HL-60 (cell line): ENCODE measurements around the gene KCNJ15.

Experiments used
- DNase-seq, 2 experiments: peaks; one replicate each; pipeline ENCODE4 v3.0.0-alpha.2; 2010 to 2020; ENCODE audit warnings: low read depth in 1 of 2, low spot score in 1 of 2
- H3K27ac ChIP-seq: fragments of 250-450 bp; sonication (Bioruptor Pico); replicated peaks from 2 replicates; pipeline ENCODE4 v1.5.1; 2020; ENCODE audit warnings: mild to moderate bottlenecking, moderate library complexity
- H3K27me3 ChIP-seq: fragments of 250-450 bp; sonication (Bioruptor Pico); 2 replicates; pipeline ENCODE4 v1.5.1; 2021; ENCODE audit warnings: mild to moderate bottlenecking, moderate library complexity; ENCODE audit not compliant: insufficient read depth, poor library complexity, severe bottlenecking
- H3K4me3 ChIP-seq: replicated peaks from 2 replicates; pipeline ENCODE4 v1.5.1; 2011; ENCODE audit warnings: mild to moderate bottlenecking, control low read depth, low read length; ENCODE audit not compliant: insufficient read depth
- GABPA ChIP-seq: IDR thresholded peaks from 2 replicates; pipeline ENCODE4 v1.6.1; 2012; ENCODE audit warnings: low read depth
- POLR2AphosphoS5 ChIP-seq: IDR thresholded peaks from 2 replicates; pipeline ENCODE4 v1.6.1; 2012; ENCODE audit warnings: low read depth
- SPI1 ChIP-seq: IDR thresholded peaks from 2 replicates; pipeline ENCODE4 v1.6.1; 2012; ENCODE audit warnings: low read depth, mild to moderate bottlenecking, borderline replicate concordance
- TF ChIP-seq, protein P1 (sequence below): IDR thresholded peaks from one replicate; pipeline ENCODE4 v1.5.1; 2011; ENCODE audit warnings: low read length, control low read depth, inconsistent platforms; ENCODE audit not compliant: insufficient read depth
- TF ChIP-seq, protein P2 (sequence below): IDR thresholded peaks from 2 replicates; pipeline ENCODE4 v1.6.1; 2012; ENCODE audit warnings: low read depth; ENCODE audit not compliant: insufficient replicate concordance

Gene KCNJ15

DNA sequence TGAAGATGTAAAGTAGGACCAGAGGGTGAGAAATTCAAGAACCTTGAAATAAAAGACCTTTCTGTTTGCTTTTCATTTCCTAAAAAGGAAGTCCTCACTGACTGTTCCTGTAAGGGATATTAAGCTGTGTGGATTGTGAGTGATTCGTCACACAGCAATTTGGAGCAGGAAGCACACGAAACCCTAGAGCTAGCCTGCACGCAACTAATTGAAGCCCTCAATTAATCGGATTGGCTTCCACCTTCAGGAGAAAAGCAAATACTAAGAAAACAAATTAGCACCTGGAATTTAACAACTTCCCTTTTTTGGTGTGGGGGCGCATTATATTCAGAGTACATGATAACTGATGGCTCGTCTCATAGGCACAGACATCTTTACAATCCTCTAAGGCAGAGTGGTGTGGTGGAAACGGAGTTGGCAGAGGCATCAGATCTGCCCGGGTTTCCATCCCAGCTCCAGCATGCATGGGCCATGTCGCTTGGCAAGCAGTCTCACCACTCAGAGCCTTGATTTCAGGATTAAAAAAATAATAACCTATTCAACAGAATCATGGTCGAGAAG lies 95.2 kb downstream of the KCNJ15 start:
- no peak overlapping the region for H3K27ac ChIP-seq
- DNase-seq: no peak
- TF ChIP-seq SPI1 (peak; percentile 30; the same call in 1 of the 2 replicates), POLR2AphosphoS5 (no peak)
- TF ChIP-seq, protein P1, sequence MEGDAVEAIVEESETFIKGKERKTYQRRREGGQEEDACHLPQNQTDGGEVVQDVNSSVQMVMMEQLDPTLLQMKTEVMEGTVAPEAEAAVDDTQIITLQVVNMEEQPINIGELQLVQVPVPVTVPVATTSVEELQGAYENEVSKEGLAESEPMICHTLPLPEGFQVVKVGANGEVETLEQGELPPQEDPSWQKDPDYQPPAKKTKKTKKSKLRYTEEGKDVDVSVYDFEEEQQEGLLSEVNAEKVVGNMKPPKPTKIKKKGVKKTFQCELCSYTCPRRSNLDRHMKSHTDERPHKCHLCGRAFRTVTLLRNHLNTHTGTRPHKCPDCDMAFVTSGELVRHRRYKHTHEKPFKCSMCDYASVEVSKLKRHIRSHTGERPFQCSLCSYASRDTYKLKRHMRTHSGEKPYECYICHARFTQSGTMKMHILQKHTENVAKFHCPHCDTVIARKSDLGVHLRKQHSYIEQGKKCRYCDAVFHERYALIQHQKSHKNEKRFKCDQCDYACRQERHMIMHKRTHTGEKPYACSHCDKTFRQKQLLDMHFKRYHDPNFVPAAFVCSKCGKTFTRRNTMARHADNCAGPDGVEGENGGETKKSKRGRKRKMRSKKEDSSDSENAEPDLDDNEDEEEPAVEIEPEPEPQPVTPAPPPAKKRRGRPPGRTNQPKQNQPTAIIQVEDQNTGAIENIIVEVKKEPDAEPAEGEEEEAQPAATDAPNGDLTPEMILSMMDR: no peak
- H3K27me3 ChIP-seq: no peaks in the 10 kb centered on the region
- no peak overlapping the region for H3K4me3 ChIP-seq

DNA sequence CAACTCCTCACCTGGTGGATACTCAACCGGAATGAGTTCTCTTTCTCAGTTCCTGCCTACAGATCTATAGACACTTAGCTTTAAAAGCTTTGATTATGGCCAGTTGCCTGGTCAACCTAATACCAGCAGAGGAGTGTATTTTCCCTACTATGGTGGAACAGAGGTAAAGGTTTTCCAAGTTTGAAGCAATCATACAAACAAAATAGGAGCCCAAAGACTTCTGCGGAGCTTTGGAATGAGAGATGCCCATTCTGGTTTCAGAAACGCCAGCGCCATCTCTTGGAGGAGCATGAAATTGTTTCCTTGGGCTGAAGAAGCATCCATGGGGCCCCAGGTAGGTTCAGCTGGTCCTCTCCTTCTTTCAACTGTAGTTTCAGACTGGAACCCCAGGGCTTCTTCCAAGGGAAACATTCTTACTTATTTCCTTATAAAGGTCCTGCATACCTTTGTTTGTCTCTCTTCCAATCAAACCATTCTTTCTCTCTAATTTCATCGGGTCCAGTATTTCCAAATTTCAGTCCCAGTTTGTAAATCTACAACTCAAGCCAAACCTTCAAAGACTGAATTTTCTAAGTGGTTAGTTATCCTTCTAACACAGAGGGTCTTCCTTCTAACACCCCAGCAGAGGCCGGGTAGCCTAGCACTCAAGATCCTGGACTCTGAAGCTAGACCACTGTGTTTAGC lies 95.9 kb downstream of the KCNJ15 start:
- Histone ChIP-seq H3K27ac (no peak overlapping the region), H3K4me3 (no peak overlapping the region), H3K27me3 (no peaks in the 10 kb centered on the region)
- peak in 1 of 2 experiments; percentile 65 for DNase-seq
- TF ChIP-seq, protein P1: peak; percentile 40
- TF ChIP-seq, protein P2, sequence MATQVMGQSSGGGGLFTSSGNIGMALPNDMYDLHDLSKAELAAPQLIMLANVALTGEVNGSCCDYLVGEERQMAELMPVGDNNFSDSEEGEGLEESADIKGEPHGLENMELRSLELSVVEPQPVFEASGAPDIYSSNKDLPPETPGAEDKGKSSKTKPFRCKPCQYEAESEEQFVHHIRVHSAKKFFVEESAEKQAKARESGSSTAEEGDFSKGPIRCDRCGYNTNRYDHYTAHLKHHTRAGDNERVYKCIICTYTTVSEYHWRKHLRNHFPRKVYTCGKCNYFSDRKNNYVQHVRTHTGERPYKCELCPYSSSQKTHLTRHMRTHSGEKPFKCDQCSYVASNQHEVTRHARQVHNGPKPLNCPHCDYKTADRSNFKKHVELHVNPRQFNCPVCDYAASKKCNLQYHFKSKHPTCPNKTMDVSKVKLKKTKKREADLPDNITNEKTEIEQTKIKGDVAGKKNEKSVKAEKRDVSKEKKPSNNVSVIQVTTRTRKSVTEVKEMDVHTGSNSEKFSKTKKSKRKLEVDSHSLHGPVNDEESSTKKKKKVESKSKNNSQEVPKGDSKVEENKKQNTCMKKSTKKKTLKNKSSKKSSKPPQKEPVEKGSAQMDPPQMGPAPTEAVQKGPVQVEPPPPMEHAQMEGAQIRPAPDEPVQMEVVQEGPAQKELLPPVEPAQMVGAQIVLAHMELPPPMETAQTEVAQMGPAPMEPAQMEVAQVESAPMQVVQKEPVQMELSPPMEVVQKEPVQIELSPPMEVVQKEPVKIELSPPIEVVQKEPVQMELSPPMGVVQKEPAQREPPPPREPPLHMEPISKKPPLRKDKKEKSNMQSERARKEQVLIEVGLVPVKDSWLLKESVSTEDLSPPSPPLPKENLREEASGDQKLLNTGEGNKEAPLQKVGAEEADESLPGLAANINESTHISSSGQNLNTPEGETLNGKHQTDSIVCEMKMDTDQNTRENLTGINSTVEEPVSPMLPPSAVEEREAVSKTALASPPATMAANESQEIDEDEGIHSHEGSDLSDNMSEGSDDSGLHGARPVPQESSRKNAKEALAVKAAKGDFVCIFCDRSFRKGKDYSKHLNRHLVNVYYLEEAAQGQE: no peak
- no peak for TF ChIP-seq GABPA
- TF ChIP-seq SPI1: no peak
- TF ChIP-seq POLR2AphosphoS5: no peak

DNA sequence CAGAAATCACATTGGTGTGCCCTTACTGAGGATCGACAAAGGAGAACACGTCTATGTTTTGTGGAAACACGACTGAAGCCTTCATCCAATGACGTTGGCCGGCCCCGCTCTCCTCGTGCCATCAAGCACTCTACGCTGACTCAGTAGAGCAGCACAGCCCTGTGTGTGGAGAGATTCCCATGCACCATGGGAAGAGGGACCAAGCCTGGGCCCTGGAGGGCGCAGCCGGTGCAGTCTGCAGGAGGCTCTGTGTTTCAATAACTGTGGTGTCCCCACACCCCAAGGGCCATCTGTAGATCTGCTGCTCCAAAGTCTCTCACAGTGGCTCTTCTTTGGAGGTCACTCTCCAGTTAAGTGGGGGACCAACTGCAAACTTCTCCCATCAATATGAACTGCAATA lies 97.4 kb downstream of the KCNJ15 start:
- Histone ChIP-seq H3K27me3 (no peaks in the 10 kb centered on the region), H3K27ac (no peak overlapping the region), H3K4me3 (no peak overlapping the region)
- DNase-seq: no peak
- TF ChIP-seq POLR2AphosphoS5: no peak
- TF ChIP-seq, protein P1: no peak
- no peak for TF ChIP-seq SPI1

DNA sequence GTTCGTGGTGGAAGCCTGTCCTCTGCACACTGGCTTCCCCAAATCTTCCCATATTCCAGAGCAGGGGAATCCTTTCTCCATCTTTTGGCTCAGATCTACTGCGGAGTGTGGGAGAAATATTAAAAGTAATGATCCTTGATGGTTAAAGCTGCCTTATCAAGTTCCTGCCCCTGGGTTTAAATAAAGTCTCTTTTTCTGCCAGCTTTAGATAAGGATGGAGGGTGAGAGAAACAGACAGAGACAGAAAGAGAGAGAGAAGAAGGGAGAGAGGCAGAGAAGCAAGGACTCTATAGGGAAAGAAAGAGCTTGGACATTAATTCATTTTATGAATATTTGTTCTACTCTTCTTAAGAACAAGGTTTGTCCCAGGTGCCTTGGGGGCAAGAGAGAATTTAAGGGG lies 98.0 kb downstream of the KCNJ15 start:
- Histone ChIP-seq H3K27ac (no peak overlapping the region), H3K4me3 (no peak overlapping the region), H3K27me3 (no peaks in the 10 kb centered on the region)
- no peak for DNase-seq
- no peak for TF ChIP-seq POLR2AphosphoS5
- no peak for TF ChIP-seq SPI1
- TF ChIP-seq, protein P1: no peak
- TF ChIP-seq, protein P2: no peak
- no peak for TF ChIP-seq GABPA
